Measurements from ENCODE around the gene HDAC8. TPM values are rescaled to one million over a fixed set of nuclear protein-coding genes. Genes with fewer than 3 reads are reported as not detected.
"Not testable (repeated sequence)": the region's sequence is repeated elsewhere in the genome, so short reads cannot be mapped to it uniquely, and the experiment has no call there.

Gene HDAC8
- total and polyA plus RNA-seq, 8 donors, result 13.0 to 61.1 (median 32.9) TPM

- no peaks in the 10 kb centered on the region for H3K9me3 ChIP-seq
- no peak for DNase-seq
- 56 to 88% (median 84%) methylated on average over 2 of the region's 2 CpGs for WGBS, 5 donors
- H3K36me3 ChIP-seq, result no peaks in the 10 kb centered on the region
- TF ChIP-seq POLR2A (IDR thresholded peaks at IDR 0.05) (no peak), POLR2AphosphoS5 (IDR thresholded peaks at IDR 0.05) (no peak), EP300 (IDR thresholded peaks at IDR 0.05) (no peak), CTCF (IDR thresholded peaks at IDR 0.05) (no peak)
- no peak overlapping the region for H3K27ac ChIP-seq
- no peaks in the 10 kb centered on the region for H3K27me3 ChIP-seq
- intact Hi-C loops (cut with DNase I; ENCODE audit: low total_unique reads), result no loop called here
- no peaks in the 10 kb centered on the region for H3K4me1 ChIP-seq
- H3K4me3 ChIP-seq, result no peak overlapping the region
Measured at GRCh38 chrX:72340626-72341025, 232.0 kb downstream of the HDAC8 start.

- Histone ChIP-seq H3K36me3 (no peaks in the 10 kb centered on the region), H3K4me3 (no peak overlapping the region), H3K4me1 (no peaks in the 10 kb centered on the region), H3K27ac (no peak overlapping the region), H3K27me3 (no peaks in the 10 kb centered on the region), H3K9me3 (no peaks in the 10 kb centered on the region)
- TF ChIP-seq EP300 (IDR thresholded peaks at IDR 0.05) (no peak), CTCF (IDR thresholded peaks at IDR 0.05) (no peak), POLR2A (IDR thresholded peaks at IDR 0.05) (no peak), POLR2AphosphoS5 (IDR thresholded peaks at IDR 0.05) (no peak)
- DNase-seq, result no peak
- 81 to 95% (median 88%) methylated on average over 7 of the region's 7 CpGs for WGBS, 5 donors
- intact Hi-C loops (cut with DNase I; ENCODE audit: low total_unique reads), result no loop called here
Measured at GRCh38 chrX:72340041-72340440, 232.6 kb downstream of the HDAC8 start.

DNA sequence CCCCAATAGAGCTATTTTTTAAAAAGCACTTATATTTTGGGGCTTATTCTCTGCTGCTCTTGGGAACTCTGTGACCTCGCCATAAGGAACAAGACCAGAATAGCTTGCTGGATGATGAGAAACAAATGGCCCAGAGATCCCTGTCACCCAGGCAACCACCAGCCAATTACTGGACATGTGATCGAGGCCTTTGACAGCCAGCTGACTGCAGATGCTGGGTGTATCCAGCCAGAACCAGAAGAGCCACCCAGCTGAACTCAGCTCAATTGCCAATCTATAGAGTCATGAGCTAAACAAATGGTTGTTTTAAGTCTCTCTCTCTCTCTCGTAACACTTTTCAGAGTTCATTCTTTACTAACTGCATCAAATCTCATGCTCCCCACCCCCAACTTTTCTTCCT lies 242.5 kb downstream of the HDAC8 start:
- 75 to 94% (median 78%) methylated on average over 3 of the region's 3 CpGs for WGBS, 5 donors
- H3K4me3 ChIP-seq, result no peak overlapping the region
- peaks cover 0 to 7% (median 0%) of the 10 kb centered on the region in 4 donors for H3K36me3 ChIP-seq
- H3K4me1 ChIP-seq, result no peaks in the 10 kb centered on the region
- H3K27ac ChIP-seq, result no peak overlapping the region
- DNase-seq, result no peak
- no peak for TF ChIP-seq CTCF (IDR thresholded peaks at IDR 0.05)
- no peak for TF ChIP-seq POLR2A (IDR thresholded peaks at IDR 0.05)
- no peak for TF ChIP-seq EP300 (IDR thresholded peaks at IDR 0.05)
- no peak for TF ChIP-seq POLR2AphosphoS5 (IDR thresholded peaks at IDR 0.05)
- intact Hi-C loops (cut with DNase I; ENCODE audit: low total_unique reads), result no loop called here
- H3K27me3 ChIP-seq, result peaks cover 0 to 7% (median 0%) of the 10 kb centered on the region in 3 donors
- H3K9me3 ChIP-seq, result peaks cover 0 to 3% (median 0%) of the 10 kb centered on the region in 4 donors

DNA sequence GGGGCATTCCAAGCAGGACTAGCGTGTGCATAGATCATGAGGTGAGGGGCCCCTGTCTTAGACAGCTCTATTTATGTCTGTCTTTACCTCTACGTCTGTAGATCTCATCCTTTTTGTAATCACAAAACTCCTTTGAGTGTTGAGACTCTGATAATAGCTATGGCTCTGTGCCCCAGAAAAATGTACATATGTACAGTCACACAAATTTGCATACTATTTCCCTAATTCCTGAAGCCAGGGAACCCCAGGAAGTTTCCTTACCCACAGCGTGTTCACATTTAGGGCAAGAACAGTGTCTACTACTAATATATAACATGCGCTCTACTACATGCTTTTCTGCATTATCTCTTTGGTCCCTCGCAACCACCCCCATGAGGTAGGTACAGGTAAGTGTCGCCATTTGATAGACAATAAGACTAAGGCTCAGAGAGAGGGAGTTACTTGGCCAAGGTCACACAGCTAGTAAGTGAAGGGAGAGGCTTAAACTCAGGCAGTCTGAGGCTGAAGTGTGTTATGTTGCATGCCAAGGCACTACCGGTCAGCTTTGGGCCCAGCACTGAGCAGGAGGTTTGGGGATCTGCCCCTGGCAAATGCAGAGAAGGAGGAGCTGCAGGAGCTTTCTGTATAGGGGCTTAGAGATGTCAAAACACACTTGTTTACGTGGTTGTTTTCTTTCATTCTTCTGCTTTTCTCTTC lies 245.9 kb downstream of the HDAC8 start:
- TF ChIP-seq POLR2A (IDR thresholded peaks at IDR 0.05) (no peak), EP300 (IDR thresholded peaks at IDR 0.05) (no peak), POLR2AphosphoS5 (IDR thresholded peaks at IDR 0.05) (no peak), CTCF (IDR thresholded peaks at IDR 0.05) (no peak)
- no peak overlapping the region for H3K4me3 ChIP-seq
- no peaks in the 10 kb centered on the region for H3K9me3 ChIP-seq
- no peak for DNase-seq
- H3K27me3 ChIP-seq, result no peaks in the 10 kb centered on the region
- WGBS, 5 donors, result 66 to 90% (median 85%) methylated on average over 8 of the region's 8 CpGs
- no peak overlapping the region for H3K27ac ChIP-seq
- H3K36me3 ChIP-seq, result peaks cover 0 to 7% (median 0%) of the 10 kb centered on the region in 4 donors
- no peaks in the 10 kb centered on the region for H3K4me1 ChIP-seq
- intact Hi-C loops (cut with DNase I; ENCODE audit: low total_unique reads), result no loop called here

GRCh38 chrX:72319651-72320050 lies 253.0 kb downstream of the HDAC8 start:
- H3K4me1 ChIP-seq; intact Hi-C loops (cut with DNase I; ENCODE audit: low total_unique reads); DNase-seq; H3K27ac ChIP-seq; H3K4me3 ChIP-seq; H3K36me3 ChIP-seq; H3K9me3 ChIP-seq; H3K27me3 ChIP-seq: not testable (repeated sequence)
- 83 to 100% (median 95%) methylated on average over 6 to 8 of the region's 8 CpGs for WGBS, 5 donors

All from stomach (tissue), 9 donors.